ENCODE measurements around the gene ERRFI1.
A peak's percentile ranks its signal among the peaks of the same experiment; 100 is the strongest.
"Not testable (repeated sequence)": the region's sequence is repeated elsewhere in the genome, so short reads cannot be mapped to it uniquely, and the experiment has no call there.

The ERRFI1 gene

DNA sequence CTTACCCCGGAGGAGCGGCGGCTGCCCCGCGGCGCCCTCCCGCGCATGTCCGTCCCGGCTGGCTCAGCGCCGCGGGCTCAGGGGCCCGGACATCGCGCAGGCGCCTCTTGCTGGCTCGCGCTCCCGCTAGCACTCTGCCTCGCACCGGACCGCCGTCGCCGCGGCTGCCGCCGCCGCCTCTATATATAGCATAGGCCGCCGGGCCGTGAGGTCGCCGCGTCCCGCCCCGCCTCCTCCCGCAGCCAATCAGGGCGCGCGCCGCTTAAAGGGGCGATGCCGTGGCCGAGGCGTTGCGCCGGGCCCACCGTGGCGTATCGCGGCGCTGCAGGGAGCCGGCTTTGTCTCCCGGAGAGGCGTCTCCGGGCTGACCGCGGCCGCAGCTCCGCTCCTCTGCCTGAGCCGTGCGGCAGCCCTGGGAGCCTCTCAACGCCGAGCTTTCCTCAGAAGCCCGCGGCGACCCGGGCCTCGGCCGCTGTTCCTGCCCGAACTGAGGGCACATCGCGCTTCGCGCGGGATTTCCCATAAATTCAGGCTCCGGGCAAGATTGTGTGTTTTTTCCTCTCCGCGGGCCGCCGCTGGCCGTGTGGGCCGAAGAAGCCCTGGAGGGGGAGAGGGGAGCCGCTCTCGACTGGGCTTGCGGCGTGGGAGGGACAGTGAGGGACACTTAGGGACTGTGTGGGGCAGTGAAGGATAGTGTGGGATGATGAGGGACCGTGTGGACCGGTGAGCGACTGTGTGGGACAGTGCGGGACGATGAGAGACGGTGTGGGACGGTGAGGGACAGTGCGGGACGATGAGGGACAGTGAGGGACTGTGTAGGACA lies at the start of gene ERRFI1:
Gene ERRFI1, minus strand, starts transcription at position 157 of the 823 bp plus-strand sequence. CDS start 10,690 bp downstream, outside the sequence.
- DNase-seq = peak; percentile 93
- no peaks in the 10 kb centered on the region for H3K36me3 ChIP-seq
- H3K27me3 ChIP-seq (ENCODE audit: insufficient read depth, low read depth, severe bottlenecking) = no peaks in the 10 kb centered on the region
- no peak for TF ChIP-seq CTCF (IDR thresholded peaks at IDR 0.05; ENCODE audit: low read depth, low read length)
- H3K27ac ChIP-seq = peak within 1 kb of the TSS; percentile 73
- H3K4me3 ChIP-seq (ENCODE audit: low read depth, low read length) = peak within 1 kb of the TSS; percentile 67
- H3K9me3 ChIP-seq (ENCODE audit: severe bottlenecking) = no peaks in the 10 kb centered on the region

DNA sequence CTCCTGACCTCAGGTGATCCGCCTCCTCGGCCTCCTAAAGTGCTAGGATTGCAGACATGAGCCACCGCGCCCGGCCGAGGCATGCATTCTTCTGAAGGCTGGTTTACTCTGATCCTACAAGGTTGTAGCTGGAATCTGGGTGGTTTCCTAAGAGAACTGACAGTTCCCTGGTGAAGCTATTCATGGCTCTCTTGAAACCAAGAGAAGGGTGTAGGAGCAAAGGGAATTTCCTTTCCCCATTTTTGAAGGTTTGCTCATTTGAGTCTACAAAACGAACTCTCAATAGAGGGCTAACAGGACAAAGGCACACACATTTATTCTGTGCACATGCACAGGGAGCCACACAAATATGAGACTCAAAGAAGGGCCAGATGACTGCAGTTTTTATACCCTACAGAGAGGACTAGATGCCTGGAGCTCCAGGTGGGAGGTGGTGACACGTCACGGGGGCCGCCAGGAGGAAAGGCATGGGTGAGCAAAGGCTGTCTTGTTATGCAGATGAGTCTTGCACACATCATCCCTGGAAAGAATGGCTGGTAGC lies 49.5 kb upstream of the ERRFI1 start:
- H3K27ac ChIP-seq = no peak overlapping the region
- H3K36me3 ChIP-seq = no peaks in the 10 kb centered on the region
- no peak overlapping the region for H3K4me3 ChIP-seq (ENCODE audit: low read depth, low read length)
- H3K9me3 ChIP-seq (ENCODE audit: severe bottlenecking) = no peaks in the 10 kb centered on the region
- no peak for DNase-seq
- H3K27me3 ChIP-seq (ENCODE audit: insufficient read depth, low read depth, severe bottlenecking) = no peaks in the 10 kb centered on the region
- no peak for TF ChIP-seq CTCF (IDR thresholded peaks at IDR 0.05; ENCODE audit: low read depth, low read length)

DNA sequence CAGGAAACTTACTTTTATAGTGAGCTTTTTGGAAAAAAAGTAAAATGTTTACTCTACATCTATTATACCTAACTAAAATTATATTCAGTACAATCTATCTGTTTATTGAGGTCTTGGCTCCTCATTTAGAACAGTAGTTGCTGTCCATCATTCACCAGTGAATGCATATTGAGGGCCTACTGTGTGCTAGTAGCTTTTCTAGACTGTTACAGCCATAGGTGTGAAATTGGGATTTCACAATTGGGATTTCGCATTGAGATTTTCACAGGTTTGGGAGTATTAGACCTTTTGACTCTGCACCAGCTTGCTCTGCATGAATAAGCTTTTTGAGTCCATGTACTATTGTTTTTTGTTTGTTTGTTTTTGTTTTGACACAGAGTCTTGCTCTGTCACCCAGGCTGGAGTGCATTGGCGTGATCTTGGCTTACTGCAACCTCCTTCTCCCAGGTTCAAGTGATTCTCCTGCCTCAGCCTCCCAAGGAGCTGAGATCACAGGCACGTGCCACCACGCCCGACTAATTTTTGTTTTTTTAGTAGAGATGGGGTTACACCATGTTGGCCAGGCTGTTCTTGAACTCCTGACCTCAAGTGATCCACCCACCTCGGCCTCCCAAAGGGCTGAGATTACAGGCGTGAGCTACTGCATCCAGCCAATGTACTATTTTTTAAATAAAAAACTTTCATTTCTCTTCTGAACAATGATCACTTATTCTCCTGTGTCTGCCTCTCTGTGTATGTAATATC lies 47.2 kb upstream of the ERRFI1 start:
- H3K27me3 ChIP-seq (ENCODE audit: insufficient read depth, low read depth, severe bottlenecking) = no peaks in the 10 kb centered on the region
- H3K27ac ChIP-seq = no peak overlapping the region
- H3K36me3 ChIP-seq = no peaks in the 10 kb centered on the region
- no peak overlapping the region for H3K4me3 ChIP-seq (ENCODE audit: low read depth, low read length)
- DNase-seq = no peak
- no peak for TF ChIP-seq CTCF (IDR thresholded peaks at IDR 0.05; ENCODE audit: low read depth, low read length)
- H3K9me3 ChIP-seq (ENCODE audit: severe bottlenecking) = peaks cover 3% of the 10 kb centered on the region

DNA sequence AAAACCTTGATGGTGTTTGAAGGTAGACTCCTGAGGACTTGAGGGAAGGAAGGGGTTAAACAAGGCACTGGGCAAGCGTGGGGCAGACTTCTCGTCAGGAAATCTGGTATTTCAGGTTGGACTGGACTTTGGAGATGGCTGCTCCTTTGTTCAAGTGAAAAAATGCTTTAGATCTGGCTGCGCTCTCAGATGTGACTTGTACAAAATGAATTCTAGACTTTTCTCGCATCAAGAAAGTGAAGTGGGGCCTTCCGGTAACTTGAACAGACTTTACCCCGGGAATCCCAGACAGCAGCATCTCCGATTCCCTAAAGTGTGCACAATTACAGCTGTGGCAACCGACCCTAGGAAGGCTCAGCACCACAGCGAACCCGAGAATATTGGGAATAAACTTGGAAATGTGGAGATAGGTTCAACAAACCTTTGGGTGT lies 44.3 kb upstream of the ERRFI1 start:
- no peak overlapping the region for H3K27ac ChIP-seq
- TF ChIP-seq CTCF (IDR thresholded peaks at IDR 0.05; ENCODE audit: low read depth, low read length) = no peak
- no peak overlapping the region for H3K4me3 ChIP-seq (ENCODE audit: low read depth, low read length)
- H3K36me3 ChIP-seq = no peaks in the 10 kb centered on the region
- peaks cover 3% of the 10 kb centered on the region for H3K9me3 ChIP-seq (ENCODE audit: severe bottlenecking)
- no peaks in the 10 kb centered on the region for H3K27me3 ChIP-seq (ENCODE audit: insufficient read depth, low read depth, severe bottlenecking)
- no peak for DNase-seq

DNA sequence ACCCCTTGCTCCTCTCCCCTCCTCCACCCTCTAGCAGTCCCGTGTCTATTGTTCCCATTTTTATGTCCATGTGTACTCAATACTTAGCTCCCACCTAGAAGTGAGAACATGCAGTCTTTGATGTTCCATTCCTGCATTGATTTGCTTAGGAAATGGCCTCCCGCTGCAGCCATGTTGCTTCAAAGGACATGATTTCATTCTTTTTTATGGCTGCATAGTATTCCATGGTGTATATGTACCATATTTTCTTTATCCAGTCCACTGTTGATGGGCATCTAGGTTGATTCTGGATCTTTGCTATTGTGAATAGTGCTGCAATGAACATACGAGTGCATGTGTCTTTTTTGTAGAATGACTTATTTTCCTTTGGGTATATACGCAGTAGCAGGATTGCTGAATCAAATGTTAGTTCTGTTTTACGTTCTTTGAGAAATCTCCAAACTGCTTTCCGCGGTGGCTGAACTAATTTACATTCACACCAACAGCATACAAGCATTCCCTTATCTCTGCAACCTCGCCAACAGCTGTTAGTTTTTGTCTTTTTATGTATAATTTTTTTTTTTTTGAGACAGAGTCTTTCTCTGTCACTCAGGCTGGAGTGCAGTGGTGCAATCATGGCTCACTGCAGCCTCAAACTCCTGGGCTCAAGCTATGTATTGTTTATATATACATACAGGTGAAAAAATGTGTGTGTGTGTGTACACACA lies 43.7 kb upstream of the ERRFI1 start:
- H3K27ac ChIP-seq; H3K4me3 ChIP-seq (ENCODE audit: low read depth, low read length); H3K27me3 ChIP-seq (ENCODE audit: insufficient read depth, low read depth, severe bottlenecking); H3K36me3 ChIP-seq; H3K9me3 ChIP-seq (ENCODE audit: severe bottlenecking); DNase-seq: not testable (repeated sequence)
